Measurements from ENCODE around the gene RAB31.

RAB31 gene

DNA sequence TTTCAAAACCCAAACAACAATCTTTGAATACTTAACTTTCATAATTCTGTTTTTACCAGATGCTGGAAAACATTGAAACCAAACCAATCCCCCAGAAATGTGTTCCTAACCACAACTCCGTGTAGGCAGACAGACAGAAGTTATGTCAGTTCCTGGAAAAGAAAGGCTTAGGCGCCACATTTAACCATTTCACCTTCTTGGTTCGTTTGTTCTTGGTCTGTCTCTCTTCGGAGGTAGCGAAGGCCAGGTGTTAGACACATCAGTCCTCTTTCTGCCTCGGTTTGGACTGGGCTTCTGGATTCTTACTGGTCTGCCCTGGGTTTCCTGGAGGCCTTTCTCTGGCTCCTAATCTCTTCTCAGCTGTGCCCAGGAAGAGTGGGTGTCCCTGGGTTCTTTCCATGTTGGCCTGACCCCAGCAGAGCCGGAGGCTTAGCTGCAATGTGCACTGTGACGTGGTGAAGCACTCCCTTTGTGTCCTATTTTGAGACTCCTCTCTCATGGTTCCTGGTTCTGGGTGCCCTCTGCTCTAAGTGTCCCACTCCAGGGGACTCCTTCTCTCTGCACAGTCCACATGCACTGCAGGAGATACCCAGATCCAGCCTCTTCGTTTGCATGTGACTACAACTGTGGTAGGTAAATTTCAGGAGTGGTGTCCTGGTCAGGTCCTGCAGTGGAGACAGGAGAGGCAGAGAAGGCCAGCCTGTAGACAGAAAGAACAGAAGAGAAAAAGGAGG, 23.1 kb upstream of the RAB31 start:
- no peak overlapping the region for H3K4me3 ChIP-seq (ENCODE audit: low read depth, low read length)
- no peak for TF ChIP-seq CTCF (IDR thresholded peaks at IDR 0.05; ENCODE audit: low read depth, low read length)

DNA sequence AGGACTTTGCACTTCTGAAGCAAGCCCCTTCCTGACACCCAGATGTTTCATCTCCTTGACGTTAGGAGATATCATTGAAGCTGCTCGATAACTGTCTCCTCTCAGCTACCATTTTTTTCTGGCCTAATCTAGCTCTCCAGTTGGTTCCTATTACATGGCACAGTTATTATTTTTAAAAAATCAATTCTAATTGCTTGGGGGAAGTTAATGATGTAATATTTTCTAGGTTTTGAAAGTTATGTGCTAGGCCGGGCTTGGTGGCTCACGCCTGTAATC, 22.5 kb upstream of the RAB31 start:
- no peak for TF ChIP-seq CTCF (IDR thresholded peaks at IDR 0.05; ENCODE audit: low read depth, low read length)
- no peak overlapping the region for H3K4me3 ChIP-seq (ENCODE audit: low read depth, low read length)

DNA sequence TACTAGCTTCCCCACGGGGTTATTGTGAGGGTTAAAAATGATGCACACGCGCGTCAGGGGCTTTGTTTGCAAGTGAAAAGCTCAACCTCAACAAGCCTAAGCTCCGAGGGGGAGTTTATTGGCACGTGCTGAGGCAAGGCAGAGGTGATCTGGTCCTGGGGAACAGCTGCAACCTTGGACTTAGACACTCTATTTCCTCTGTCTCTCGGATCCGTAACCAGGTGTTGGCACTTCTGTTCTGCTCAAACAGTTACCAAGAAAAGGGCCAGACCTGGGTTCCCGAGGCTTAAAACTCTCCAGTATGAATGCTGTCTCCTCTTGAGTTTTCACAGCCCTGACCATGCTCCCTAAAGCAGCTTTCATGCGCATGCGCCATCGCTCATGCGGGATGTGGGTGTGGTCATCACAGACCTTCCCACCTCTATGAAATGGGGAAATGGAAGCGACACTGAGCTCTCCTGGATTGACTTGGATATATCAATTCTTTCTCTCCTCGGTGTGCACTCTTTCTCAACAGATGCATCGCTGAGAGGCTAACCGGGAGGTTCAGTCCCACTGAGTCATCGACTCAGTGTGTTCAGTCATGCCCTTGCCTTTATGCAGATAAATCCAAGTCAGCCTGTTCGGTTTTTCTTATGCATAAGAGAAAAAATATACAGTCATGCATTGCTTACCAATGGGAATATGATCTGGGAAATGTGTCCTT, 19.9 kb upstream of the RAB31 start:
- no peak for TF ChIP-seq CTCF (IDR thresholded peaks at IDR 0.05; ENCODE audit: low read depth, low read length)
- H3K4me3 ChIP-seq (ENCODE audit: low read depth, low read length): no peak overlapping the region

DNA sequence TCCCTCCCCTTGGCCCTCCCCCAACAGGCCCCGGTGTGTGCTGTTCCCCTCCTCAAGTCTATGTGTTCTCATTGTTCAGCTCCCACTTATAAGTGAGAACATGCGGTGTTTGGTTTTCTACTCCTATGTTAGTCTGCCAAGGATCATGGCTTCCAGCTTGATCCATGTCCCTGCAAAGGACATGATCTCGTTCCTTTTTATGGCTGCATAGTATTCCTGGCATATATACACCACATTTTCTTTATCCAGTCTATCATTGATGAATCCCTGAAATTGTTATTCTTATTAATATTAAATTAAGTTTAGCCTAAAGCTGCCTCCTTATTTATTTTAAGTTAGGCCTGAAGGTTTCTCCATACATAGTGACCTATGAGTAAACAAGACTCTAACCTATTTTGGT, 18.8 kb upstream of the RAB31 start:
- H3K4me3 ChIP-seq (ENCODE audit: low read depth, low read length): no peak overlapping the region
- no peak for TF ChIP-seq CTCF (IDR thresholded peaks at IDR 0.05; ENCODE audit: low read depth, low read length)

GRCh38 chr18:9690418-9691188, 17.5 kb upstream of the RAB31 start:
- TF ChIP-seq CTCF (IDR thresholded peaks at IDR 0.05; ENCODE audit: low read depth, low read length): no peak

GRCh38 chr18:9691235-9691634, 16.9 kb upstream of the RAB31 start:
- no peak for TF ChIP-seq CTCF (IDR thresholded peaks at IDR 0.05; ENCODE audit: low read depth, low read length)

More at GRCh38 chr18:9690418-9691188, 17.5 kb upstream of the RAB31 start:
- H3K4me3 ChIP-seq (ENCODE audit: low read depth, low read length): no peak overlapping the region

DNA sequence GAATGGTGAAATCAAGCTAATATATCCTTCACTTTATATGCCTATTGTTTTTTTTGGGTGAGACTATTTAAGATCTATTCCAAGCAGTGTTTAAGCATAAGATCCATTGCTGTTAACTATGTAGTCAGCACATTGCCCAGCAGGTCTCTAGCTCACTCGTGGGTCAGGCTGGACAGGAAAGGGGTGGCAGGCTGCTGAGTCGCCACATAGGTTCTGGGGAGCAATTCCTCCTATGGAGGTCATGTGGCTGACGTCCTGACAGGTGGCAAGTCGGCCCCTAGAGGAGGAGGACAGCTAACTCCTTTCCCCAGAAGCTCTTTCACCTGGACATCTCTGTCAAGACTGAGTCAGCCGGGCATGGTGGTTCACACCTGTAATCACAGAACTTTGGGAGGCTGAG, 13.9 kb upstream of the RAB31 start:
- TF ChIP-seq CTCF (IDR thresholded peaks at IDR 0.05; ENCODE audit: low read depth, low read length): no peak
- no peak overlapping the region for H3K4me3 ChIP-seq (ENCODE audit: low read depth, low read length)

More at GRCh38 chr18:9691235-9691634, 16.9 kb upstream of the RAB31 start:
- H3K4me3 ChIP-seq (ENCODE audit: low read depth, low read length): no peak overlapping the region

All from WI38 (cell line).